Smooth muscle cell (in vitro differentiated cells): ENCODE results near the gene PALLD. TPM values are rescaled to one million over a fixed set of nuclear protein-coding genes. Genes with fewer than 3 reads are reported as not detected.

Source experiments
- DNase-seq: peaks from one replicate; lab custom pipeline; 2025; ENCODE audit not compliant: unreplicated experiment; lab: John Stamatoyannopoulos, UW
- H2AFZ ChIP-seq: fragments of 200-600 bp; sonication (generic); 2 replicates; pipeline ENCODE4 v1.6.0; 2016; ENCODE audit warnings: antibody characterized with exemption, low read depth, mild to moderate bottlenecking
- H3F3A ChIP-seq: fragments of 200-600 bp; sonication (generic); 2 replicates; pipeline ENCODE4 v1.6.0; 2017; ENCODE audit warnings: antibody characterized with exemption, low read depth
- H3K27ac ChIP-seq: fragments of 200-600 bp; sonication (generic); 2 replicates; pipeline ENCODE4 v1.5.1; 2016; ENCODE audit warnings: low read depth, mild to moderate bottlenecking
- H3K27me3 ChIP-seq: fragments of 200-600 bp; sonication (generic); 2 replicates; pipeline ENCODE4 v1.6.1; 2016; ENCODE audit warnings: low read depth, mild to moderate bottlenecking
- H3K36me3 ChIP-seq: fragments of 200-600 bp; sonication (generic); 2 replicates; pipeline ENCODE4 v1.5.1; 2016; ENCODE audit warnings: low read depth
- H3K4me1 ChIP-seq: fragments of 200-600 bp; sonication (generic); 2 replicates; pipeline ENCODE4 v1.5.1; 2016; ENCODE audit warnings: low read depth
- H3K4me2 ChIP-seq: fragments of 200-600 bp; sonication (generic); 2 replicates; pipeline ENCODE4 v1.6.0; 2016; ENCODE audit warnings: mild to moderate bottlenecking
- H3K4me3 ChIP-seq: fragments of 200-600 bp; sonication (generic); 2 replicates; pipeline ENCODE4 v1.5.1; 2016; ENCODE audit warnings: mild to moderate bottlenecking
- H3K79me2 ChIP-seq: fragments of 200-600 bp; sonication (generic); 2 replicates; pipeline ENCODE4 v1.6.0; 2016; ENCODE audit warnings: low read depth, mild to moderate bottlenecking
- H3K9ac ChIP-seq: fragments of 200-600 bp; sonication (generic); 2 replicates; pipeline ENCODE4 v1.6.0; 2016; ENCODE audit warnings: low read depth
- H3K9me3 ChIP-seq: fragments of 200-600 bp; sonication (generic); replicated peaks from 2 replicates; pipeline ENCODE4 v1.5.1; 2016; ENCODE audit warnings: low read depth
- H4K20me1 ChIP-seq: fragments of 200-600 bp; sonication (generic); 2 replicates; pipeline ENCODE4 v1.6.0; 2016; ENCODE audit warnings: low read depth
- WGBS: methylation state at CpG from one replicate; pipeline ENCODE4 v1.1.7; 2016; ENCODE audit warnings: low lambda C conversion rate; 5-methylcytosine and 5-hydroxymethylcytosine counted together
- polyA plus RNA-seq: library from polyadenylated mRNA; unstranded; fragments of >200 nt; fragmentation: Nextera tagmentation; extraction: Ambion mirVana; gene quantifications from 2 replicates; pipeline ENCODE4 v1.2.1, GENCODE V29; 2016
- total RNA-seq: library from RNA; depleted of rRNA; stranded (reverse); fragments of >200 nt; gene quantifications from 2 replicates; pipeline ENCODE4 v1.2.3, GENCODE V29; 2014
- TF ChIP-seq, protein P1 (sequence below): fragments of 200-600 bp; sonication (generic); IDR thresholded peaks from 2 replicates; pipeline ENCODE4 v1.5.1; 2017; ENCODE audit warnings: borderline replicate concordance, mild to moderate bottlenecking, antibody characterized with exemption; ENCODE audit not compliant: insufficient read depth, poor library complexity, severe bottlenecking

PALLD gene
- total and polyA plus RNA-seq, 2 experiments from 2014 or later, result 354 to 415 TPM

GRCh38 chr4:168712316-168712890 lies 215.6 kb downstream of the PALLD start:
- DNase-seq, result no peak
- peak overlapping the region; percentile 36 for H3K27ac ChIP-seq
- no peaks in the 10 kb centered on the region for H3K27me3 ChIP-seq

GRCh38 chr4:168713253-168713652 lies 216.4 kb downstream of the PALLD start:
- H3F3A ChIP-seq, result no peaks in the 10 kb centered on the region
- peaks cover 12% of the 10 kb centered on the region for H3K36me3 ChIP-seq
- H3K4me1 ChIP-seq, result no peaks in the 10 kb centered on the region
- DNase-seq, result no peak
- H2AFZ ChIP-seq, result no peak overlapping the region
- peaks cover 52% of the 10 kb centered on the region for H3K79me2 ChIP-seq
- TF ChIP-seq, protein P1, sequence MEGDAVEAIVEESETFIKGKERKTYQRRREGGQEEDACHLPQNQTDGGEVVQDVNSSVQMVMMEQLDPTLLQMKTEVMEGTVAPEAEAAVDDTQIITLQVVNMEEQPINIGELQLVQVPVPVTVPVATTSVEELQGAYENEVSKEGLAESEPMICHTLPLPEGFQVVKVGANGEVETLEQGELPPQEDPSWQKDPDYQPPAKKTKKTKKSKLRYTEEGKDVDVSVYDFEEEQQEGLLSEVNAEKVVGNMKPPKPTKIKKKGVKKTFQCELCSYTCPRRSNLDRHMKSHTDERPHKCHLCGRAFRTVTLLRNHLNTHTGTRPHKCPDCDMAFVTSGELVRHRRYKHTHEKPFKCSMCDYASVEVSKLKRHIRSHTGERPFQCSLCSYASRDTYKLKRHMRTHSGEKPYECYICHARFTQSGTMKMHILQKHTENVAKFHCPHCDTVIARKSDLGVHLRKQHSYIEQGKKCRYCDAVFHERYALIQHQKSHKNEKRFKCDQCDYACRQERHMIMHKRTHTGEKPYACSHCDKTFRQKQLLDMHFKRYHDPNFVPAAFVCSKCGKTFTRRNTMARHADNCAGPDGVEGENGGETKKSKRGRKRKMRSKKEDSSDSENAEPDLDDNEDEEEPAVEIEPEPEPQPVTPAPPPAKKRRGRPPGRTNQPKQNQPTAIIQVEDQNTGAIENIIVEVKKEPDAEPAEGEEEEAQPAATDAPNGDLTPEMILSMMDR, result no peak
- no peaks in the 10 kb centered on the region for H3K9me3 ChIP-seq
- no peak overlapping the region for H3K4me3 ChIP-seq
- no peaks in the 10 kb centered on the region for H4K20me1 ChIP-seq
- peak overlapping the region; percentile 36 for H3K27ac ChIP-seq
- H3K4me2 ChIP-seq, result no peak overlapping the region
- no peaks in the 10 kb centered on the region for H3K27me3 ChIP-seq
- WGBS, result 73% methylated on average over 2 of the region's 2 CpGs
- H3K9ac ChIP-seq, result no peak overlapping the region

More at GRCh38 chr4:168712316-168712890, 215.6 kb downstream of the PALLD start:
- no peak overlapping the region for H2AFZ ChIP-seq
- H3K9ac ChIP-seq, result no peak overlapping the region
- H3K4me3 ChIP-seq, result no peak overlapping the region
- H3K4me1 ChIP-seq, result no peaks in the 10 kb centered on the region
- WGBS, result 98% methylated on average over 4 of the region's 4 CpGs
- no peaks in the 10 kb centered on the region for H4K20me1 ChIP-seq
- H3K4me2 ChIP-seq, result no peak overlapping the region
- H3K36me3 ChIP-seq, result peaks cover 12% of the 10 kb centered on the region
- H3F3A ChIP-seq, result no peaks in the 10 kb centered on the region
- peaks cover 51% of the 10 kb centered on the region for H3K79me2 ChIP-seq
- no peaks in the 10 kb centered on the region for H3K9me3 ChIP-seq
- TF ChIP-seq, protein P1, result no peak

DNA sequence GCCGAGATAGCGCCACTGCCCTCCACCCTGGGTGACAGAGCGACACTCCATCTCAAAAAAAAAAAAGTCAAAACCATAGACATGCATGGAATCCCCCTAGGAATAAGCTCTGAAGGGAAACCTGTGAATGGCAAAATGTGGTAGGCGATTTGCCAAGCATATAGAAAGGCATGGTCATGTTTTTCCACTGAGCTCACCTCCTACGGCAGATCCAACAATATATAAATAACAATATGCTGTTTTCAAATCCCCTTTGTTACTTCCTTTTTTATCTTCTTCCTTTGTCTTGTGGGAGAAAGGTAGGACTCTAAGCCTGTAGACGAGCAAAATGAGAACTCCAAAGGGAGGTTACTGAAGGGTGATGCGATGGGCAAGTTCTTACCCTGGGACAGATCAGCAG lies 219.0 kb downstream of the PALLD start:
- peak overlapping the region; percentile 9 for H3K27ac ChIP-seq
- TF ChIP-seq, protein P1, result no peak
- H3K4me2 ChIP-seq, result no peak overlapping the region
- no peak overlapping the region for H3K4me3 ChIP-seq
- peaks cover 66% of the 10 kb centered on the region for H3K79me2 ChIP-seq
- no peak overlapping the region for H3K9ac ChIP-seq
- H3K4me1 ChIP-seq, result no peaks in the 10 kb centered on the region
- H3K36me3 ChIP-seq, result peaks cover 21% of the 10 kb centered on the region
- H3F3A ChIP-seq, result no peaks in the 10 kb centered on the region
- no peak for DNase-seq
- WGBS, result 80% methylated on average over 7 of the region's 7 CpGs
- no peaks in the 10 kb centered on the region for H4K20me1 ChIP-seq
- H3K27me3 ChIP-seq, result no peaks in the 10 kb centered on the region
- H2AFZ ChIP-seq, result no peak overlapping the region
- no peaks in the 10 kb centered on the region for H3K9me3 ChIP-seq
